ENCODE data around the gene NPFF.
A peak's percentile ranks its signal among the peaks of the same experiment; 100 is the strongest.
"Not testable (repeated sequence)": the region's sequence is repeated elsewhere in the genome, so short reads cannot be mapped to it uniquely, and the experiment has no call there.

The NPFF gene

DNA sequence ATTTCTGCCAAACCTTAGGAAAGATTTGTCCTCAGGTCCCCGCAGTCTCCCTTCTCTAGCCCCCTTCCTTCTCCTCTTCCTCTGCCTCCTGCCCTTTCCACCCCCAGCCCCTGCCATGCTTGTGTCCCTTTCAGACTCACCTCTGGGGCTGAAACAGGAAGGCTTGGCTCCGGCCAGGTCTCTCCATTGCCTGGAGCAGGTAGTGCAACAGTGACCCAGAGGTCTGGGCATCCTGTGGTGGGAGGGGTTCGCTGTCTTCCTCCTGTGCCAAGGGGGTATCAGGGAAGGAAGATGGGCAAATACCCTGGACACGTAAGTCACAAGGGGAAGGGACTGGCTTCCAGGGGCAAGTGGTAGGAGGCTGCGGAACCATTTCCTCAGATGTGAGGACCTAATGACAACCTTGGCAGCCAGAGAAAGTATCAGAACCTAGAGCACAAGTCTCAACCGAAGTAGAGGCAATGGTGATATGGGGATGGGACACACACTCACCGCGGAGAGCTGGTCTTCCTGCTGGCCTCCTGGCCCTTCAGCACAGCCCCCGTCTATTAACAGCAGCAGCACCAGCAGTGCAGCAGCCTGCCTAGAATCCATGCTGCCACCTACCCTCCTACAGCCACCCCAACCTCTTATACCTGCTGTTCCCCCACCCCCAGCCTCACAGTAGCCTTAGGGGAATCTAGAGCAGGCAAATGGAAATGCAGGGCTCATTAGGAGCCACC lies at the start of gene NPFF:
Gene NPFF, minus strand, starts transcription at position 604 of the 722 bp plus-strand sequence. Its CDS starts 10 bp downstream, at position 594.
- DNase-seq, result no peak

- peak; percentile 54 to 78 for DNase-seq
Measured at GRCh38 chr12:53552361-53553327, 45.4 kb upstream of the NPFF start.

DNA sequence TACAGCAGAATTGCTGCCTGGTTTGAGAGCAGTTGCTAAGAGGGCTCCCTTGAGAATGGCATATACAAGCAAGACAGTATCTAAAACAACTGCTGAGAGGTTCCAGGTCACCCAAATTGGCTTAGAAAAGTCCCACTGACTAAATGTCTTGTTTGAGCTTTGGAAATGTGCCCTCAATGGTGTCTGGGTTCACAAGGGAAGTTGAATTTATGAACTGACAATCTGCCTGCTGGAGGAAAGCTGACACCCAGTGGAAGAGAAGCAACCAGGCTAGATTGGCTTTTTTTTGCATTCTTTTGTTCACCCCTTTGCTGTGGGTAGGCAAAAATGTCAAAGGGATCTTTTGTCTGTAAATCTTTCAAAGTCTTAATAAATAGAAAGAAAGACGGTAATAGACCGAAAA lies 44.6 kb upstream of the NPFF start:
- DNase-seq, result peak; percentile 79 to 92

GRCh38 chr12:53550595-53550994 lies 43.3 kb upstream of the NPFF start:
- no peak for DNase-seq

DNA sequence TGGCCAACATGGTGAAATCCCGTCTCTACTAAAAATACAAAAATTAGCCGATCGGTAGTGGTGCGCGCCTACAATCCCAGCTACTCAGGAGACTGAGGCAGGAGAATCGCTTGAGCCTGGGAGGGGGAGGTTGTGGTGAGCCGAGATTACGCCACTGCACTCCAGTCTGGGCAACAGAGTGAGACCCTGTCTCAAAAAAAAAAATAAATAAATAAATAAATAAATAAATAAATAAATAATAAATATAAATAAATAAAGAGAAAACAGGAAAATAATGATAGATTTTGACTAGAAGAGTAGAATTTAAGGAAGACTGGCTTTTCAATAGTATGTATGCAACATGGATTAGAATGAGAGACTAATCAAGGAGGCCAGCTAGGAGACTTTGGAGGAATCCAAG lies 42.8 kb upstream of the NPFF start:
- DNase-seq, result not testable (repeated sequence)

DNA sequence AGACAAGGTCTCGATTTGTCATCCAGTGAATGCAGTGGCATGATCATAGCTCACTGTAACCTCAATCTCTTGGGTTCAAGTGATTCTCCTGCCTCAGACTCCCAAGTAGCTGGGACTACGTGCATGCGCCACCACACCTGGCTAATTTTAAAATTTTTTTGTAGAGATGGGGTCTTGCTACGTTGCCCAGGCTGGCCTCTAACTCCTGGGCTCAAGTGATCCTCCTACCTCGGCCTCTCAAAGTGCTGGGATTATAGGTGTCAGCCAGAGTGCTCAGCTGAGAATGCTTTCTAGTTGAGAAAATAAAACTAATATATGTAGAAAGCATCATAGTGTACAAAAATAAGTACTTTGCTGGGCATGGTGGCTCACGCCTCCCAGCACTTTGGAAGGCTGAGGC lies 41.1 kb upstream of the NPFF start:
- not testable (repeated sequence) for DNase-seq

DNA sequence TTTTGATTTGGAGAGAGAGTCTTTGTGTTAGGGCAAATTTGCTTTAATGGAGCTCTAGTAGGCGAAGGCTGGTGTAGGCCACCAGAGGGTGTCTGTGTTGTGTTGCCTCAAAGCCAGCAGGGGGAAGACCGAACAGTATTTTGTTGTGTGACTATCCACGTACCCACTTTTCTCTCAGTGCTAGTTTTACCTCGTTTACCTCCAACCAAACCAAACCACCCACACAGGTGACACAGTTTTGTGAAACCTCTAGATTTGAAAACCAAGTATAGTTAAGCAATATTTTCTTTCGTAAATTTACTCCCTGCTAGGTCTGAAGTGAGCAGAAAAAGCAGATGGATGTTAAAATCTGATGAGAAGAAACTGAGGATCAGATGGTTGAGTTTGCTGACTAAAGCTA lies 36.3 kb upstream of the NPFF start:
- peak; percentile 61 to 64 for DNase-seq

DNA sequence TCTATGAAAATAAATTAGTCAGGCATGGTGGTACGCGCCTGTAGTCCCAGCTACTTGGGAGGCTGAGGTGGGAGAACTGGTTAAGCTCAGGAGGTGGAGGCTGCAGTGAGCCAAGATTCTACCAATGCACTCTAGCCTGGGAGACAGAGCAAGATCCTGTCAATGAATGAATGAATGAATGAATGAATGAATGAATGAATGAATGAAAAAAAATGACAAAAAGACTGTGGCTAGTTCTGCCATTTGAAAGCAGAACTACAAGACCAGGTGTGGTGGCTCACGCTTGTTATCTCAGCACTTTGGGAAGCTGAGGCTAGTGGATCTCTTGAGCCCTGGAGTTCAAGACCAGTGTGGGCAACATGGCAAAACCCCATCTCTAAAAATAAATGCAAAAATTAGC lies 32.2 kb upstream of the NPFF start:
- DNase-seq, result no peak

DNA sequence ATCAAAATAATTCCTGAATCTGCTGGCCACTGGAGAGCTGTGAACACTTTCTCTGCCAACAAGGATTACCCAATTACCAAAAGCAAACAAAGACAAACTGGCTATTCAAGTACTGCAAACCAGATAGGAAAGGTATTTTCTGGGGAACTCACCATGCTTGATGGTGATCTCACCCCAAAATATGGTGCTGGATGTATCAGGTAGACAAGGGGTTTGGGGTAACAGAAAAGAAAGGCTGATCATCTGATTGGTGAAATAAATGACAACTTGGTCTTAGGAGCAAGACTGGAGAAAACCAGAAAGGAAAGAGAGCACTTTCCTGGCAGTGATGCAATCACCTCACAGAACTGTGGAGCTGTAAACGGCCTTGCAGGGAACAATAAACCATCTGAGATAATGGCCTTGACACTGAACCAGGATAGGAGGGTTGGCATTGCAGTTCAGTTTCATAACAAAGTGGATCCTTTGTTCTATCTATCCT lies 31.0 kb upstream of the NPFF start:
- peak in 1 of 2 experiments; percentile 25 for DNase-seq

GRCh38 chr12:53536962-53537361 lies 29.7 kb upstream of the NPFF start:
- DNase-seq, result no peak

GRCh38 chr12:53533471-53533870 lies 26.2 kb upstream of the NPFF start:
- DNase-seq, result no peak

GRCh38 chr12:53532524-53533445 lies 25.5 kb upstream of the NPFF start:
- peak; percentile 86 to 98 for DNase-seq

DNA sequence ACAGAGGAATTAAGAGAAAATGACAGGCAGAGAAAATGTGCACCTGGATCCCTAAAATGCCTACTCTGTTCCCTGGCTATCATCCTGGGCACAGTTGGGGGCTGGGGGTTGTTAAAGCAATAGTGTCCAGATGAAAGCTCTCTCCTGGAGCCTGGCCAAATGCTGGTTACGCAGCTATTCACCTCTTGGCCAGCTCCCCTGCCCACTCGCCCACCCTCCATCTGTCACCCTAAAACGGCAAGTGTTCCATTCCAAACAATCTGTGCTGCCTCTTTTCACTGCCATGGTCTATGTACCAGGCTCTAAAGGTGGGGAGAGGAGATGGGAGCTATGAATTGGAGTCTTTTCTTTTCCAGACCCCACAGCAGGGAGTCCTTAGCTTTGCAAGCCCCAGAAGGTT lies 24.7 kb upstream of the NPFF start:
- DNase-seq, result peak; percentile 69 to 96

GRCh38 chr12:53530920-53531319 lies 23.6 kb upstream of the NPFF start:
- DNase-seq, result no peak

DNA sequence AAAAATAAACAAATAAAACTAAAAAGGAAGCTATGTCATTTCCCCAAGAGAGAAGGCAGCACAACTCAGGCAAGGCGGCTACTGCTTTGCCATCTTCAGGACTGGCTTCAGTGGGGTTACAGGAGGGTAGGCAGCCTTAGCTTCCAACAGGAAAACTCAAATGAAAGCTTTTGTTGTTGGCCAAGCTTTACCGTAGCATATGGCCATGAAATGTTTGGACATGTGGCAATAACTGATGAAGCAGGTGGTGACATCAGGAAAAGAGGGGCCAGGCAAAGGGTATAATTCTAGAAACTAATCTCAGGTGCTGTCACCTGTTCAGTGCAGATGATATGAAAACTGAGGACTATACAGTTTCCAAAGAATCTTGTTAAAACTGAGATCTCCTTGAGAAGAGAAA lies 22.8 kb upstream of the NPFF start:
- peak in 1 of 2 experiments; percentile 56 for DNase-seq

DNA sequence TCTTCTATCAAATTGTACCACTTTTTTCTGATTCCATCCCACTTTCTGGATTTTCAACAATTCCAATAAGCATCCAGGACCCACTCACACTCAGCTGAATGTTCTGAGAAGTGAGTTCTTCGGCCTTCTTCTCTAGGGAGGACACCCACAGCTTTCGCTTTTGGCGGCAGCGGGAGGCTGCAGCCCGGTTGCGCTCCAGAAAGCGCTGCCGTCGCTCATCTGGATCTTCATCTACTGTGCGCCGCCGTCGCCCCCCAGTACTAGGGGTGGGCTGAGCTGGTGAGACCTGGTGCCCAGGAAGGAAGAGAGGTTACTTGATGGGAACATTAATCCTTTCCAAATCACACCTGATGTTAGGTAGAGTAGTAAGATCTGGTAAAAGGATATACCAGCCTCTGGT lies 17.2 kb upstream of the NPFF start:
- DNase-seq, result no peak

- no peak for DNase-seq
Measured at GRCh38 chr12:53523131-53523530, 15.8 kb upstream of the NPFF start.

- DNase-seq, result peak in 1 of 2 experiments; percentile 16
Measured at GRCh38 chr12:53518381-53518780, 11.1 kb upstream of the NPFF start.

DNA sequence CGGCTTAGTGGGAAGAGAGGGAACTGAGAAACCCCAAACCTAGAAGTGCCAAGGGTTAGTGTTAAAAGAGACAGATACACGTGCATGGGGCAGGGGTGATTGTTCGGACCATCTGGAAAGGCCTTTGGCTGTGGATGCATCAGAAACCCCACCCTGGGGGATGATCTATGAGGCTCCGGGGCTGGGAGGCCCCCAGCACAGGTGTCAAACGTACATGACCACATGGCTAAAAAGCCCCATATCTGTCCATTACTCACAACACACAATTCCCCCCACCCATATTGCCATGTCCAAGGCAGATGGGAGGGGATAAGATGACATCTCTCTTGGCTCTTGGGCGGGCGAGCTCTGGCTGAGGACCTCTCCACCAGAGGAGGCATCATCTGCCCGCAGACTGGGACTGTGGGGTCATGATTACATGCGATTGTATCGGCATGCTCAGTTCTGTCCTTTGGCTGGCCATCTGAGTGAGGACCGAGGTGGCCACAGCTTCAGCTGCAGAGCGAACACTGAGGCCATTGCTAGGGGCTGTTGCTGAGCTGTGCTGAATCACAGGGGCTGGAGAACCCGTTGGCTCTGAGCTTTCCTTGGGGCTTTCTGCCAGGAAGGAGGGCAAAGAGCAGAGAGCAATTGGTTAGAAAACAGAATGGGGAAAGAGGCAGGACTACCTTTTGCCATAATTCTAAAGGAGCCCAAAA lies 9.6 kb upstream of the NPFF start:
- no peak for DNase-seq

GRCh38 chr12:53515291-53515680 lies 8.0 kb upstream of the NPFF start:
- no peak for DNase-seq

DNA sequence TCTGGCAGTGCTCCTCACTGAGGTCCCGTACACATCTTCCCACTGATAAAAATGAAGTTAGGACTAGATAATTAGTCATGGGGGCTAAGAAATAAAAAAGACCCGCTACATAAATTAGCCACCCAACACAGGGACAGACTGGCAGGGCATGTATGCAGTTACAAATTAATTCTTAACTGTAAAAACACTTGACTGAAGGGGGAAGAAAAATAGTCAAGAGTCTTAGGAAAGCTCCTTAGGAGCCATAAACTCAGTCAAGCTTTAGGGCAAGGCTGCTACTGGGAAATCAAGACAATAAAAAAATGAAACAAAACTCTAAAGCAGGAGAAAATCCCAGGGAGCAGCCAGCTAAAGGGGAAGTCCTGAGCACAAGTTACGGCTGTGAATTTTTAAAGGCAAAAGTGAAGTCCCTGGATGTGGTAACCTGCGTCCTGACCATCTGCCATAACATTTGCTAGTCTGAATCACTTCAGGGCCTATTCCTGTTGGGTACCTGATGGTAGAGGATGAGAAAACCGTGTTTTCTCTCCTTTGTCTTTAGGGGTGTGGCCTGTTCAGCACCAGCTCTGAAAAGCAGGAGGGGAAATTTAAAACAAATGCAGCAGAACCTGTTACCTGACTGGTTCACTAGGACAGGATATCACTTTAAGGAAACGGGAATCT lies 7.5 kb upstream of the NPFF start:
- no peak for DNase-seq
